Osteoblast (primary cell): ENCODE measurements around the gene SLC2A4RG. TPM values are rescaled to one million over a fixed set of nuclear protein-coding genes. Genes with fewer than 3 reads are reported as not detected.
"Not testable (repeated sequence)": the region's sequence is repeated elsewhere in the genome, so short reads cannot be mapped to it uniquely, and the experiment has no call there.

Source experiments
- DNase-seq: peaks from one replicate; pipeline ENCODE4 v3.0.0; 2011; ENCODE audit warnings: low spot score, mixed read lengths; ENCODE audit not compliant: insufficient read length; ENCODE audit errors: missing footprints
- H2AFZ ChIP-seq: 2 replicates; pipeline ENCODE4 v1.6.0; 2011; ENCODE audit warnings: mild to moderate bottlenecking, low read length
- H3K27ac ChIP-seq: 2 replicates; pipeline ENCODE4 v1.5.1; 2011; ENCODE audit warnings: mild to moderate bottlenecking, low read depth, low read length, moderate library complexity
- H3K27me3 ChIP-seq: 2 replicates; pipeline ENCODE4 v1.6.0; 2012; ENCODE audit warnings: mild to moderate bottlenecking, control low read depth, inconsistent platforms, low read length, moderate library complexity; ENCODE audit not compliant: insufficient read depth
- H3K36me3 ChIP-seq: 2 replicates; pipeline ENCODE4 v1.5.1; 2011; ENCODE audit warnings: mild to moderate bottlenecking, low read length, control low read depth, moderate library complexity; ENCODE audit not compliant: insufficient read depth
- H3K4me1 ChIP-seq: 2 replicates; pipeline ENCODE4 v1.5.1; 2011; ENCODE audit warnings: mild to moderate bottlenecking, low read length, control low read depth, moderate library complexity; ENCODE audit not compliant: insufficient read depth
- H3K4me2 ChIP-seq: 2 replicates; pipeline ENCODE4 v1.6.0; 2011; ENCODE audit warnings: mild to moderate bottlenecking, low read length; ENCODE audit not compliant: insufficient read depth
- H3K4me3 ChIP-seq: fragments of 200-600 bp; sonication (generic); 3 replicates; pipeline ENCODE4 v1.5.1; 2012; ENCODE audit warnings: mild to moderate bottlenecking, low read length, inconsistent platforms; ENCODE audit not compliant: insufficient read depth
- H3K79me2 ChIP-seq: 2 replicates; pipeline ENCODE4 v1.6.0; 2012; ENCODE audit warnings: mild to moderate bottlenecking, low read length, control low read depth, inconsistent platforms; ENCODE audit not compliant: insufficient read depth
- H3K9me3 ChIP-seq: 2 replicates; pipeline ENCODE4 v1.5.1; 2011; ENCODE audit warnings: low read depth, low read length, control low read depth
- H4K20me1 ChIP-seq: 2 replicates; pipeline ENCODE4 v1.6.0; 2012; ENCODE audit warnings: mild to moderate bottlenecking, low read length, control low read depth; ENCODE audit not compliant: insufficient read depth
- CTCF ChIP-seq: IDR thresholded peaks from 2 replicates; pipeline ENCODE4 v1.5.1; 2011; ENCODE audit warnings: mild to moderate bottlenecking, low read depth, low read length, moderate library complexity; ENCODE audit errors: extremely low read depth
- total RNA-seq: library from RNA; depleted of rRNA; stranded (reverse); fragments of >200 nt; gene quantifications from 2 replicates; pipeline ENCODE4 v1.2.3, GENCODE V29; 2012

The SLC2A4RG gene
- total RNA-seq, 1 donor, result 27.5 TPM

- no peak overlapping the region for H3K4me2 ChIP-seq
- peak; percentile 31 for DNase-seq
- peaks cover 8% of the 10 kb centered on the region for H4K20me1 ChIP-seq
- peaks cover 5% of the 10 kb centered on the region for H3K9me3 ChIP-seq
- no peaks in the 10 kb centered on the region for H3K27me3 ChIP-seq
- H3K27ac ChIP-seq, result no peak overlapping the region
- peaks cover 57% of the 10 kb centered on the region for H3K36me3 ChIP-seq
- TF ChIP-seq CTCF, result no peak
- no peak overlapping the region for H2AFZ ChIP-seq
- H3K4me1 ChIP-seq, result no peaks in the 10 kb centered on the region
- H3K4me3 ChIP-seq, result no peak overlapping the region
- H3K79me2 ChIP-seq, result peaks cover 94% of the 10 kb centered on the region
Observed at GRCh38 chr20:63714858-63715257, 24.7 kb upstream of the SLC2A4RG start.

GRCh38 chr20:63718996-63719395, 20.6 kb upstream of the SLC2A4RG start:
- TF ChIP-seq CTCF, result no peak
- Histone ChIP-seq H2AFZ (no peak overlapping the region), H3K79me2 (peaks cover 80% of the 10 kb centered on the region), H3K9me3 (peaks cover 5% of the 10 kb centered on the region), H3K4me2 (no peak overlapping the region), H3K4me3 (no peak overlapping the region), H4K20me1 (peaks cover 15% of the 10 kb centered on the region), H3K27me3 (no peaks in the 10 kb centered on the region), H3K36me3 (peaks cover 42% of the 10 kb centered on the region), H3K4me1 (no peaks in the 10 kb centered on the region), H3K27ac (no peak overlapping the region)
- DNase-seq, result no peak

- DNase-seq, H3K27ac ChIP-seq, H3K4me2 ChIP-seq, H3K27me3 ChIP-seq, H3K9me3 ChIP-seq, H3K4me1 ChIP-seq, H2AFZ ChIP-seq, H3K4me3 ChIP-seq: not testable (repeated sequence)
- Histone ChIP-seq H3K79me2 (peaks cover 64% of the 10 kb centered on the region), H4K20me1 (peaks cover 12% of the 10 kb centered on the region), H3K36me3 (peaks cover 23% of the 10 kb centered on the region)
Observed at GRCh38 chr20:63722967-63723622, 16.5 kb upstream of the SLC2A4RG start.

- H3K79me2 ChIP-seq, result peaks cover 64% of the 10 kb centered on the region
- H2AFZ ChIP-seq, H3K4me3 ChIP-seq, DNase-seq, H3K27me3 ChIP-seq, H3K9me3 ChIP-seq, H3K27ac ChIP-seq, H3K36me3 ChIP-seq, H3K4me2 ChIP-seq, H3K4me1 ChIP-seq: not testable (repeated sequence)
- H4K20me1 ChIP-seq, result peaks cover 33% of the 10 kb centered on the region
Observed at GRCh38 chr20:63730189-63730733, 9.3 kb upstream of the SLC2A4RG start.

GRCh38 chr20:63731410-63731809, 8.2 kb upstream of the SLC2A4RG start:
- Histone ChIP-seq H3K79me2 (peaks cover 62% of the 10 kb centered on the region), H2AFZ (no peak overlapping the region), H3K9me3 (no peaks in the 10 kb centered on the region), H3K4me1 (no peaks in the 10 kb centered on the region), H3K36me3 (peaks cover 8% of the 10 kb centered on the region), H3K27me3 (no peaks in the 10 kb centered on the region), H3K4me2 (no peak overlapping the region), H3K4me3 (no peak overlapping the region), H4K20me1 (peaks cover 33% of the 10 kb centered on the region), H3K27ac (no peak overlapping the region)
- peak; percentile 25 for DNase-seq
- TF ChIP-seq CTCF, result no peak
